PFSK-1 (cell line): ENCODE data around the gene GHR.

Experiments used
- FOXP2 ChIP-seq: optimal IDR thresholded peaks from 2 replicates; pipeline ENCODE3; 2011; ENCODE audit warnings: borderline replicate concordance, control low read depth, inconsistent platforms; ENCODE audit not compliant: insufficient read depth; ENCODE audit errors: extremely low read length, extremely low read depth
- POLR2AphosphoS5 ChIP-seq: IDR thresholded peaks from 2 replicates; pipeline ENCODE4 v1.6.1; 2012; ENCODE audit warnings: low read depth, mild to moderate bottlenecking, control low read depth, low read length, moderate library complexity
- REST ChIP-seq, 2 experiments: IDR thresholded peaks; 2 replicates each; pipeline versions ENCODE4 v1.6.1 to v1.8.0; 2011 to 2012; ENCODE audit warnings: low read depth in 2 of 2, low read length in 2 of 2, control low read depth in 1 of 2, inconsistent platforms in 1 of 2, mild to moderate bottlenecking in 1 of 2, moderate library complexity in 1 of 2; ENCODE audit not compliant: insufficient read depth in 1 of 2
- SIN3A ChIP-seq: IDR thresholded peaks from 2 replicates; pipeline ENCODE4 v1.6.1; 2012; ENCODE audit warnings: mild to moderate bottlenecking, low read length, moderate library complexity, borderline replicate concordance; ENCODE audit not compliant: insufficient read depth
- TAF1 ChIP-seq: IDR thresholded peaks from 2 replicates; pipeline ENCODE4 v1.6.1; 2012; ENCODE audit warnings: low read length, control low read depth, borderline replicate concordance; ENCODE audit not compliant: insufficient read depth

The GHR gene

DNA sequence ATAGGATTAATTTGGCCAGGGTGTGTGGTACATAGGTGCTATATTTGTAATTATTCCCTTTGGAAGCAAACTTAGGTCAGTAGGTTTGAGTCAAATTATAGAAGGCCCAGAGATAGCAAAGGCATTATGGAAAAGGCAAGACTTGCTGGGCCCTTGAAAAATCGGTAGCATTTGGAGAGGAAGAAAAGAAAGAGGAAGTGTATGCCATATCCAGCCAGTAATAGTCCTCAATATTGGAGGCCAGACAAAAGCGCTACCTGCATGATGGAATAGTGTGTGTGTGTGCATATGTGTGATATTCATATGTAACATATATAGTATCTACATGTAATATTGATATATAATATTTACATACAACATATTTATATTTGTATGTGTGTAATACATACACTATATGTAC, 146.1 kb downstream of the GHR start:
- TF ChIP-seq SIN3A = no peak
- TF ChIP-seq TAF1 = no peak
- TF ChIP-seq REST (IDR thresholded peaks at IDR 0.05; ENCODE audit: insufficient read depth in 1 of 2, low read depth in 2 of 2, low read length in 2 of 2) = no peak
- TF ChIP-seq FOXP2 = no peak
- no peak for TF ChIP-seq POLR2AphosphoS5

- TF ChIP-seq POLR2AphosphoS5 (no peak), REST (IDR thresholded peaks at IDR 0.05; ENCODE audit: insufficient read depth in 1 of 2, low read depth in 2 of 2, low read length in 2 of 2) (no peak), FOXP2 (no peak), SIN3A (no peak), TAF1 (no peak)
Observed at GRCh38 chr5:42569953-42570548, 146.8 kb downstream of the GHR start.

- TF ChIP-seq TAF1 = no peak
- TF ChIP-seq REST (IDR thresholded peaks at IDR 0.05; ENCODE audit: insufficient read depth in 1 of 2, low read depth in 2 of 2, low read length in 2 of 2) = no peak
Observed at GRCh38 chr5:42570966-42571960, 148.0 kb downstream of the GHR start.

- TF ChIP-seq TAF1 = no peak
- TF ChIP-seq FOXP2 = no peak
- no peak for TF ChIP-seq POLR2AphosphoS5
- no peak for TF ChIP-seq SIN3A
- no peak for TF ChIP-seq REST (IDR thresholded peaks at IDR 0.05; ENCODE audit: insufficient read depth in 1 of 2, low read depth in 2 of 2, low read length in 2 of 2)
Observed at GRCh38 chr5:42572313-42572712, 149.1 kb downstream of the GHR start.
